Measurements from ENCODE around the gene MAPT.
"Not testable (repeated sequence)": the region's sequence is repeated elsewhere in the genome, so short reads cannot be mapped to it uniquely, and the experiment has no call there.

Gene MAPT

GRCh38 chr17:45931677-45932076 is 37.3 kb downstream of the MAPT start:
- no peak for DNase-seq

GRCh38 chr17:45934044-45934979 is 40.0 kb downstream of the MAPT start:
- DNase-seq: no peak

- no peak for DNase-seq
Observed at GRCh38 chr17:45935197-45935709, 40.9 kb downstream of the MAPT start.

GRCh38 chr17:45935710-45936509 is 41.6 kb downstream of the MAPT start:
- DNase-seq: no peak

- no peak for DNase-seq
Observed at GRCh38 chr17:45936610-45937009, 42.3 kb downstream of the MAPT start.

GRCh38 chr17:45937186-45937585 is 42.8 kb downstream of the MAPT start:
- DNase-seq: not testable (repeated sequence)

GRCh38 chr17:45939395-45939794 is 45.0 kb downstream of the MAPT start:
- no peak for DNase-seq

- no peak for DNase-seq
Observed at GRCh38 chr17:45940293-45940692, 45.9 kb downstream of the MAPT start.

- DNase-seq: no peak
Observed at GRCh38 chr17:45940826-45941225, 46.5 kb downstream of the MAPT start.

GRCh38 chr17:45941395-45941794 is 47.0 kb downstream of the MAPT start:
- DNase-seq: no peak

- no peak for DNase-seq
Observed at GRCh38 chr17:45942284-45942683, 47.9 kb downstream of the MAPT start.

- DNase-seq: no peak
Observed at GRCh38 chr17:45946841-45947256, 52.5 kb downstream of the MAPT start.

GRCh38 chr17:45948498-45948880 is 54.1 kb downstream of the MAPT start:
- DNase-seq: no peak

GRCh38 chr17:45948881-45949624 is 54.7 kb downstream of the MAPT start:
- DNase-seq: no peak

GRCh38 chr17:45949755-45950320 is 55.5 kb downstream of the MAPT start:
- DNase-seq: no peak

- no peak for DNase-seq
Observed at GRCh38 chr17:45950888-45951287, 56.5 kb downstream of the MAPT start.

GRCh38 chr17:45951403-45951802 is 57.0 kb downstream of the MAPT start:
- no peak for DNase-seq

- DNase-seq: no peak
Observed at GRCh38 chr17:45951941-45952340, 57.6 kb downstream of the MAPT start.

GRCh38 chr17:45952814-45953320 is 58.5 kb downstream of the MAPT start:
- no peak for DNase-seq

GRCh38 chr17:45953561-45953960 is 59.2 kb downstream of the MAPT start:
- no peak for DNase-seq

GRCh38 chr17:45954914-45955313 is 60.6 kb downstream of the MAPT start:
- no peak for DNase-seq

- no peak for DNase-seq
Observed at GRCh38 chr17:45955326-45955725, 61.0 kb downstream of the MAPT start.
